ENCODE data around the gene FBXO31. TPM values are rescaled to one million over a fixed set of nuclear protein-coding genes. Genes with fewer than 3 reads are reported as not detected.

Gene FBXO31
- total RNA-seq, 1 experiment from 2014 or later, result 18.8 TPM

GRCh38 chr16:87278191-87279093 is 105.1 kb downstream of the FBXO31 start:
- POLR2A ChIA-PET (ENCODE audit: unreplicated experiment), result no interaction called here
- H3K36me3 ChIP-seq (ENCODE audit: low read depth), result no peaks in the 10 kb centered on the region
- H2AFZ ChIP-seq, result no peak overlapping the region

More at GRCh38 chr16:87278191-87279093, 105.1 kb downstream of the FBXO31 start:
- CTCF ChIA-PET, result interaction anchor here (0.5 to 0.8 kb wide), 3 partner anchors 75 to 714 kb away, joined by 3 to 5 read pairs (median 3); no protein-coding TSS in a partner anchor
- peak; percentile 50 to 79 for DNase-seq
- BruUV-seq (replicated peaks), result no TSS peak
- no peak overlapping the region for H3K27ac ChIP-seq
- no peaks in the 10 kb centered on the region for H3K9me2 ChIP-seq (ENCODE audit: insufficient read depth)
- no peaks in the 10 kb centered on the region for H3K79me2 ChIP-seq (ENCODE audit: low read depth)
- H4K20me1 ChIP-seq (ENCODE audit: insufficient read depth), result no peaks in the 10 kb centered on the region
- no peaks in the 10 kb centered on the region for H3K4me1 ChIP-seq (replicated peaks; ENCODE audit: insufficient read depth)
- no peaks in the 10 kb centered on the region for H3K9me3 ChIP-seq (ENCODE audit: insufficient read depth, low read depth)
- 0 out of 2 replicates have a peak overlapping the region, but pooled peaks have one; percentile 24 for H3K4me2 ChIP-seq
- TF ChIP-seq EZH2 (IDR thresholded peaks at IDR 0.05; ENCODE audit: low read depth) (no peak), CTCF (conservative IDR thresholded peaks at IDR 0.05) (peak; percentile 94)
- intact Hi-C loops (cut with micrococcal nuclease; ENCODE audit: unreplicated experiment), result loop anchor here (1.0 to 5.0 kb wide), 3 partner anchors 75 to 714 kb away; no protein-coding TSS in a partner anchor
- H3K27me3 ChIP-seq (ENCODE audit: insufficient read depth, low read depth), result no peaks in the 10 kb centered on the region
- no peak overlapping the region for H3K4me3 ChIP-seq
- H3F3A ChIP-seq (ENCODE audit: insufficient read depth, low read depth), result no peaks in the 10 kb centered on the region

Other genes with a start within 250 kb of the FBXO31 start
- gene C16orf95, start 66.4 kb downstream of the FBXO31 start, total RNA-seq (2021), result 7.5 and 12.9 TPM in 2 replicates
- gene MAP1LC3B, start 8.6 kb upstream of the FBXO31 start, total RNA-seq (2021), result 37.0 and 45.3 TPM in 2 replicates
- 17.9 and 19.2 TPM in 2 replicates for gene ZCCHC14, start 109.2 kb upstream of the FBXO31 start, total RNA-seq (2021)
- gene JPH3, start 218.7 kb upstream of the FBXO31 start, total RNA-seq (2021), result not detected in 2 replicates

Measured in PC-9 (cell line).